Kidney tubule cell (primary cell): ENCODE measurements around the gene ABI3.
A peak's percentile ranks its signal among the peaks of the same experiment; 100 is the strongest.

ENCODE experiments used
- DNase-seq: peaks from one replicate; pipeline ENCODE4 v3.0.0-alpha.2; 2018; ENCODE audit warnings: low spot score

ABI3 gene

DNA sequence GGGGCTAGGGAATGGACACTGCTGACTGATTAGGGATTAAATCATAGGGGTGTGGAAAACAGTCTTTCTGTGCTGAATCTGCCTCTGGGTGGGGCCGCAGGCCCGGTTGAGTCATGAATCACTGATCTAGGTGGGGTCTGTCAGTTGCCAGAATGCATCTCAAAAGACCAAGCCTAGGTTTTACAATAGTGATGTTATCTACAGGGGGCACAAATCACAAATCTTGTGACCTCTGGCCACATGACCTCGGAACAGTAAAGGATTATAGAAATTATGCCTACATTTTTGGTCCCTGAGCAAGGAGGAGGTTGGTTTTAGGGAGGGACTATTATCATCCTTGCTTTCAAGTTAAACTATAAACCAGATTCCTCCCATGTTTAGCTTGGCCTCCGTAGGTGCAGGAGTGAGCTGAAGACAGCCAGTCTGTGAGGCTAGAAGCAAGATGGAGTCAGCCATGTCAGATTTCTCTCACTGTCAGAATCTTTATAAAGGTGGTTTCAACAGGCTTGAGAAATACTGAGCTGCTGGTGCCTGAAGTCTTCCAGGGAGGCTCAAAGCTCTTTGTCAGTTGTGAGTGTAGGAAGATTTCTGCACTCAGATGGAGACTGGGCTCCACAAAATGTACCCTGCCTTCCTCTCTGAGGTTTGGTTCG is 13.0 kb upstream of the ABI3 start:
- peak; percentile 80 for DNase-seq

DNA sequence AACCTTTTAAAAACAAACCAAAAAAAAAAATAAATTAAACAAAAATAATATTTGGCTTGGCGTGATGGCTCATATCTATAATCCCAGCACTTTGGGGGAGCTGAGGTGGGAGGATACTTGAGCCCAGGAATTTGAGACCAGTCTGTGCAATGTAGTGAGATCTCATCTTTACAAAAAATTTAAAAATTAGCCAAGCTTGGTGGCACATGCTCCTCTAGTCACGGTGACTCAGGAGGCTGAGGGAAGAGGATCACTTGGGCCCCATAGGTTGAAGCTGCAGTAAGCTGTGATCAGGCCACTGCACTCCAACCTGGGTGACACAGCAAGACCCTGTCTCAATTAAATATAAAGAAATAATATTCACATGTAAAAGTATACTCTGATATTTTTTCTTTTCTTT is 12.3 kb upstream of the ABI3 start:
- DNase-seq: peak; percentile 77

DNA sequence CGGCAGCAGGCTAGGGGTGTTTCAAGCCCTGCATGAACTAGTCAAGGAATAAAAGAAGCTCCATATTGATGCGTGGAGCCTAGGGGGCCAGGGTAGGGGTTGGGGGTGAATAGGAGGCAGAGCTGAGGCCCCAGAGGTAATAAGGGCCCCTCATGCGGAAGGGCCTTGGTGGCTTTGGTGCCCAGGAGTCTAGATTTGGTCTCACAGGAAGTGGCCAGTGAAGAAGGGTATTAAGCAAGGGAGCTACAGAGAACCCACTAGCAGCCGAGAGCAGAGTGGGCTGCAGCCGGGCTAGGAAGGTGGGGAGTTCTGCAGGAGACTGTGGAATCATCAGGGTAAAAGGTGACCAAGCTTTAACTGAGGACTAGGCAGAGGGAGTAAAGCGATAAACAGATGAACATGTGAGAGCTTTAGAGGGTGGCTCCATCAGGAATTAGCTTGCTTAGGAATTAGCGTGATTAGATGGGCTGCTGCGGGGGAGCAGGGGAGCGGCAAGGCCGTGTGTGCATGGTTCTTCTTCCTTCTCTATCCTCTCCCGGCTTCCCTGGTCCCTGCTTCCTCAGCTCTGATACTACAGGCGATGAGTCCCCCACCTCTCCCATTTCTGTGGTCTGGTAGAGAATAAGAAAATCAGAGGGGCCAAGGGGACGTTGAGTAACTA is 10.0 kb upstream of the ABI3 start:
- DNase-seq: no peak

DNA sequence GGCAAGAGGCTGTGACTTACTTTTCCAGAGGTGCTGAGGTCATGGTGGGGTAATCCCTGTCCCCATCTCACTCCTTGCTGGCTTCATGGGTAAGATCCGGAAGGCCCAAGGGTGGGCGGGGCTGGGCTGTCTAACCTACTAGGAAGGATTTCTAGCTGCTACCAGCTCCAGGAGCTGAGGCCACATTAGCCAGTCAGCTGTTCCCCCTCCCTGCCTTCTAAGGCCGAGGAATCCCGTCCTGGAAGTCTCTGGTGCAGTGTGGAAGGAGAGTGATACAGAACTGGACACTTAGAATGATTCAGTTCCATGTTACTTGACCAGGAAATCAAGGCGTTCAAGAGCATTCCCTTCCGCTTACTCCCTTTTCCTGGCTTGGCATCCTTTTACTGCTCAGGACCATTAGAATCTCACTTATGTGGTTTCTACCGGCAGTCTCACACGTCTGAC is 9.0 kb upstream of the ABI3 start:
- DNase-seq: peak; percentile 90

DNA sequence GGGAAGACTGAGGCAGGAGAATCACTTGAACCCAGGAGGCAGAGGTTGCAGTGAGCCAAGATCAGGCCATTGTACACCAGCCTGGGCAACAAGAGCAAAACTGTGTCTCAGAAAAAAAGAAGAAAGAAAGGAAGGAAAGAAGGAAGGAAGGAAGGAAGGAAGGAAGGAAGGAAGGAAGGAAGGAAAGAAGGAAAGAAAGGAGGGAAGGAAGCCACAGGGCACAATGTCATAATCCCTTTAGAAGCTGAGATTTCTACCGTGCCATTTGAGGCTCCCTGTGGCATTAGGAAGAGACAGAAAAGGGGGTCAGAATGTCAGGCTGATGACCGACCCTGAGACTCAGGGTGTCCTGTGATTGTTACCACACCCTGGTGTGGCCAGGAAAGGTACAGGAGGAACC is 6.7 kb upstream of the ABI3 start:
- no peak for DNase-seq

DNA sequence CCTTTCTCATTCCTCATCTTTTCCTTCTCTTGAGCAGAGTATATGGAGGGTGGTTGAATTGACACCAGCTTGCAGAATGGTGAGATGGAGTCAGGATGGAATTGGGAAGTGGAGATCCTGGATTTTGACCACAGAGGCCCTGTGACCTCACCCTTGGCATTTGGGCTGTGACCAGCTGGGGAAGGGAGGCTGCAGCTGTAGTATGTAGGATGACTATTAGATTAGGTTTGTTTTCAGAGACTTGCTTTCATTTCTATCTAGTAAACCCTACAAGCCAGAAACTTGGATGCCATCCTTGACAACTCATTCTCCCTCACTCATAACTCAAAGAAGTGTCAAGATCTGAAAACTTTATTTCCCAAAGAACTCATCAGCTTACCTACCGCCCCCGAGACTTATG is 6.0 kb upstream of the ABI3 start:
- peak; percentile 17 for DNase-seq

DNA sequence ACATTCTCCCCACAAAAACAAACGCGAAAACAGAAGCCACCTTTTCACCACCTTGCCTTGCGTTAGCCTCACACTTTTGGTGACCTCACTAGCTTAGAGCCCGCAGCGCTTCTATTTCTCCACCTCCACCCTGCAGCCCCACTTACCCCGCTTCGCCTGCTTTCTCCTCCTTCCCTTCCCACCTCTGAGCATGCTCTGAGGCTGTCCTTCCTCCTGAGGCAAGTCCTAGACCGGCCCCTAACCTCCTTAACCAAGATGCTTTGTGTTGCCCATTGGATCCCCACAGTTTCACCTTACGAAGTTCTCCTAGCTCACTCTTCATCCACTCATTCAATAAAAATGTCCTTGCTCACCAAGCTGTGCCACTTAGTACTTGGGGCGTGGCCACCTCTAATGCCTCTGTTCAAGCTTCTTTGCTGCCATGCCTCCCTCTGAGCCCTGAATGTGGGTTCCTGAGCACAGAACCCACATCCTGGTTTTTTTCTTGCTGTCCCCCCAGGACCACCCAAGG is 1.4 kb upstream of the ABI3 start:
- DNase-seq: peak; percentile 65

DNA sequence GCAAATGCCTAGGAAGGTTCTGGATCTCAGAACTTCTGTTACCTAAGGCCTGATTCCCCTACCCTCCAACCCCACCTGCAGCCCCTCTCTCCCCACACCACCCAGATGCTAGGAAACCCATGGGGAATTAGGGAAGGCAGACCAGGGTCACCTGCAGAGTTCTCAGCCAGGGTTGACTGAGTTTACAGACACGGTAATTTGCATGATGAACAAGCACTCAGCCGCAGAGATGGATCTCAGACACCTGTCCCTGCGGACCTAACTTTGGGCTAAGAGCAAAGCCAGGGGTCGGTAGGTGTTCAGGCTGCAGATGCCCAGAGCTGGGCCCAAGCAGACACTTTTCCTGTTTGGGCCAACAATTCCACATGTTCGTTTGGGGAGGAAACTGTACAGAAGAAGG is 2.9 kb downstream of the ABI3 start:
- DNase-seq: no peak

DNA sequence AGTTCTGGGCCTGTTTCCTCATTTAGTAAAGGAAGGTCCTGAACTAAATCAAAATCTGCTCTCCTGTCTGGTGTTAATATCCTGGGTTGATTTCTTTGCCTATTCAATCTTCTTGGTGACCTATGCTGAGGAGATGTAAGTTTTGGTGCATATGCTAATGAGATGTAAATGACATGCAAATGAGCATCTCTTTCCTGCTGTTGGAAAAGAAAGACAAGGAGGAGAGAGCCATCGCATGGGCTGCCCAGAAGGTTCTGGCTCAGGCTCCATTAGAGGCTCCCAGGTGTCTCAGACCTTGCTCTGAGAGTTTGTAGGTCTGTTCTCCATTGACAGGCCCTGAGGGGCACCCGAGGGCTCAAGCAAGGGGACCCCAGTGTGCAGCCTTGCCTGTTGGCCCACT is 3.3 kb downstream of the ABI3 start:
- DNase-seq: no peak

DNA sequence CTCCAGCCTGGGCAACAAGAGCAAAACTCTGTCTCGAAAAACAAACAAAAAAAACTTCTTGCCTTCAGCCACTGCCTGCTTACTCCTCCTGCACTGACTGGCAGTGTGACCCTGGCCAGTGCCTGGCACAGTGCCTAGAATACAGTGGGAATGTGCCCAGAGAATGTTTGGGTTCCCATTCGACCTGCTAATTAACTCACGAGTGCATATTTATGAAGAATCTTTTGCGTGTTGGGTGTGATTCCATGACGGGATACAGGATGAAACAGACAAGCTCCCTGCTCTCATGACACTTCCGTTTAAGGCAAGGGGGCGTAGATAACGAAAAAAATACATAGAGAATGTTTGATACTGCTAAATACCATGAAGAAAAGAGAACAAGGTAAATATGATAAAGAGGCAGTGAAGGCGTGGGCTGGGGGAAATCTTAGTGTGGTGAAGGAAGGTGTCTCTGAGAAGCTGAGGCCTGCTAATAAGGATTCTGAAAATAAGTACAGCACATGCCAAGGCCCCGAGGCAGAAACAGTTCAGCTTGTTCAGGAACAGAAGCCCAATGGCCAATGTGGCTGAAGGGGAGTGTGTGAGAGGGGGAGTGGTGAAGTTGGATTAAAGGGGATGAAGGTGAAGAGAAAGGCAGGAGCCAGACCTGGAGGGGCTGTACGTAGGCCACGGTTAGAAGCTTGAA is 4.3 kb downstream of the ABI3 start:
- DNase-seq: peak; percentile 36

DNA sequence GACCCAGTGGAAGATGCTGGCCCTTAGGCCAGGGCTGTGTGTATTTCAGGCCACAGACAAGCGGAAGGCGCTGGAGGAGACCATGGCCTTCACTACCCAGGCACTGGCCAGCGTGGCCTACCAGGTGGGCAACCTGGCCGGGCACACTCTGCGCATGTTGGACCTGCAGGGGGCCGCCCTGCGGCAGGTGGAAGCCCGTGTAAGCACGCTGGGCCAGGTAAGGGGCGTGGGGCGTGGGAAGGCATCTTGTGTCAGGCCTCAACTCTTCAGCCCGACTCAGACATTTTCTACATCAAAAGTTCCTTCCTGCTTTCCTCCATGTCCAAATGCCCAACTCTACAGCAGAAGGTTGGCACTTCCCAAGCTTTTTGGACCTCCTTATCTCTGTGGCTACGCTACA is 6.0 kb downstream of the ABI3 start:
- DNase-seq: no peak

DNA sequence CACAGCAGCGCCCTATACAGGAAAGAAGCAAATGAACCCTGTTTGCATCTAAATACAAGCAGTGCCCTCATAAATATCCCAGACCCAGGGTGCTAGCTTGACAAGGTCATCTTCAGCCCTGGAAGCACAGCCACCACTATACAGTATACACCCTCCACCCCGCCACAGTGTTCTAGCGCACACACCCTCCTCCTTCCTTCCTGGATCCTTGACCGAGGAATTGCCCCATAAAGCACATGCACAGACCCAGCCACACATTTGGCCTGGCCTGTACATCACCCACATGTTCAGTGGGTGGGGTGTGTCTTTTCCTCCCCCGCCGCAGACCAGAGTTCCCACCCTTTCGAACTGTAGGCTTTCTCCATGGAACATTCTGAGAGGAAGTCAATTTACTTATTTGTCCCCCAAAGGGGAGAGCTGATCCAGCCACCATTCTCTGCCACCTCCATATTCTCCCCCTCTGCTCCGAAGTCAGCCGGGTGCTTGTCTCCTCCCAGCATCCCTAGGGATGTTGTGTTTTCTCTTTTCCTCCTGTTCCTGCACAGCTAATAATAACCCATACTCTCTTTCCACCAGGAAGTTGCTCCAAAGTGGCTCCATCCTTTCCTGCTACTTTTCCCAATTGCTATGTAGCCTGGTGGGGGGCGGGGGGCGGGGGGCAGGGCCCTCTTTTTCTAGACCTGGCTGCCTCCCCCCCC is 6.6 kb downstream of the ABI3 start:
- DNase-seq: no peak

DNA sequence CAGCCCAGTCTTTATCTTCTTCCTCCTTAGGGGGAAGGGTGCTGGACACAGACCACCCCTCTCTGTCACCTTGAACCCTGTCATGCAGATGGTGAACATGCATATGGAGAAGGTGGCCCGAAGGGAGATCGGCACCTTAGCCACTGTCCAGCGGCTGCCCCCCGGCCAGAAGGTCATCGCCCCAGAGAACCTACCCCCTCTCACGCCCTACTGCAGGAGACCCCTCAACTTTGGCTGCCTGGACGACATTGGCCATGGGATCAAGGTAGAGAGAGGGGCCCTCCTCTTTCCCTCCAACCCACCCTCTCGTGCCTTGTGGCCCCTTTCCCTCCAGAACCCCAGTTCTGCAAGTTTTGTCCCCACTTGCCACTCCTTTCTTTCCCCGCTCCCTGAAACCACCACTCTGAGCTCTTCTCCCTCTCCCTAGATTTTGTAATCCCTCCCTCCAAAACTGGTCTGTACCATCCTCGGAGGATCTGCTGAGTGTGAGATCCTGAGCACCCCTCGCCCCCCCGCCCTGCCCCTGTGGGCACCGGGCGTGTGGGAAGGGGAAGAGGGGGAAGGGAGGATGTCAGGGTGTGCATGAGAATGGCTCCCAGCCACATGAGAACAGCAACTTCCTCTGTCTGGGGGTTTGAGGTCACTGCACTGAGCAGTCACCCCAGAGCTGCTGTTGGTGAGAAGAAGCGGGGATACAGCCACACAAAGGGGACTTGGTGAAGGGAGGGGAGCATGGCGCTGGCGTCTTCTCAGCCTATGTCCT is 7.3 kb downstream of the ABI3 start:
- DNase-seq: no peak

DNA sequence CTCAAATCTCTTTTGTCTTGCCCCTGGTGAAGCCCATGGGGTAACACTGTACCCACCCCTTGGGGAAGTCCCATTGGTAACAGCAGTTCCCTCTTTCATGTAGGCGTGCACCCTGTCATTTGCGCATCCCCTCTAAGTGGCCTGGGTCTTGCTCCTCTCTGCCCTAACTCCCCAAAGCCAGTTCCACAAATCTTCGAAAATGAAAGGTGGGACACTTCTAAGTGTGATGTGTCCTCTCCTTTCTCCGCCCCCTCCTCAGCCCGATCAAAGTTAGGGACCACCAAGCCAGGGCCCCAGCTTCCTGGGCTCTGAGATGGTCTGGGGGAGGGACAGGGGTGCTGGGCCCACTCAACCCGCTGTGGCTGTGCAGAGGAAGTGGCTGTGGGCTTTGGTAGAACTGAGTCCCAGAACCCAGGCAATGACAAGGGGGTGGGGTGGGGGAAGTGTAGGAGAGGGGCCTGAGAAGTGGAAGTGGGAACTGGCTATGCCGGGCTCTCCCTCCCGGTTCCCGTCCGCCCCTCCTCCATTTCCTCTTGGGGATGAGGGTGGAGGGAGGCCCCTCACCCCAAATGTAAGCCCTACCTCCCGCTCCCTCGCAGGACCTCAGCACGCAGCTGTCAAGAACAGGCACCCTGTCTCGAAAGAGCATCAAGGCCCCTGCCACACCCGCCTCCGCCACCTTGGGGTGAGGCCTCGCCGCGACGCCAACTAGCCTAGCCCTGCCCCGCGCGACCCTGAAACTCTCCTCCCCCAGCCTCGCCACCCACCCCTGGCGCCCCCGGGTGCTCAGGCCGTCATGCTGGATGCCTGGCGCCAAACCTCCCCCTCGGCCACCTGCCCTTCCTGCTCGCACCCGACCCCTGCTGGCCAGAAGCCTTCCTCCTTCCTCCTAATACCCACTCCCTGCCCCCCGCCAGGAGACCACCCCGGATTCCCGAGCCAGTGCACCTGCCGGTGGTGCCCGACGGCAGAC is 8.7 kb downstream of the ABI3 start:
- no peak for DNase-seq

DNA sequence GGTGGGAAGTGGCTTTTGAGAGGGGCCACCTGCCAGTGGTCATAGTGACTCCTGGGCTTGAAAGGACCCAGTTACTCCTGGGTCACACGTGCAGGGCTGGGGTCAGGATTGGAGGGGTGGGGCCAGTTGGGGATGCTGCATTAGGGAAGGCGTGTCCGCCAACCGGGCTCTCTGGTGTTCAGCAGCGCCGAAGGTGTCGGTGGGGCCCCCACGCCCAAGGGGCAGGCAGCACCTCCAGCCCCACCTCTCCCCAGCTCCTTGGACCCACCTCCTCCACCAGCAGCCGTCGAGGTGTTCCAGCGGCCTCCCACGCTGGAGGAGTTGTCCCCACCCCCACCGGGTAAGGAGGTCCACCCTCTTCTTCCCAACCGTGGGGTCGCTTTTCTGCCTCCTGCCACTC is 9.5 kb downstream of the ABI3 start:
- DNase-seq: no peak

DNA sequence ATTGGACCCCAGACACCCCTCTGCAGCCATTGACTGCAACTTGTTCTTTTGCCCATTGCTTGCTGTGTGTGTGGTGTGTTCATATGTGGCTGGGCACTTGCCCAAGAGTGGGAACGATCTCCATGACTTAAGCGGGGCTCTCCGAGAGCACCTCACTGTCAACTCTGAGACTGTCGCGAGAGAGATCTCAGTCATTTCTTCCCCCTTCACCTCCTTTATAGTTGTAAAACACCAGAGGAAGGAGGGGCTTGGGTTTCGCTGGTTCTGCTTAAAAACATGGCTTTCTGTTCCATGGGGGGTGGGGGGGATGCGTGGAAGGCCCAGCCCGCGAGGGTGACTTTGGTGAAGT is 12.6 kb downstream of the ABI3 start:
- no peak for DNase-seq

DNA sequence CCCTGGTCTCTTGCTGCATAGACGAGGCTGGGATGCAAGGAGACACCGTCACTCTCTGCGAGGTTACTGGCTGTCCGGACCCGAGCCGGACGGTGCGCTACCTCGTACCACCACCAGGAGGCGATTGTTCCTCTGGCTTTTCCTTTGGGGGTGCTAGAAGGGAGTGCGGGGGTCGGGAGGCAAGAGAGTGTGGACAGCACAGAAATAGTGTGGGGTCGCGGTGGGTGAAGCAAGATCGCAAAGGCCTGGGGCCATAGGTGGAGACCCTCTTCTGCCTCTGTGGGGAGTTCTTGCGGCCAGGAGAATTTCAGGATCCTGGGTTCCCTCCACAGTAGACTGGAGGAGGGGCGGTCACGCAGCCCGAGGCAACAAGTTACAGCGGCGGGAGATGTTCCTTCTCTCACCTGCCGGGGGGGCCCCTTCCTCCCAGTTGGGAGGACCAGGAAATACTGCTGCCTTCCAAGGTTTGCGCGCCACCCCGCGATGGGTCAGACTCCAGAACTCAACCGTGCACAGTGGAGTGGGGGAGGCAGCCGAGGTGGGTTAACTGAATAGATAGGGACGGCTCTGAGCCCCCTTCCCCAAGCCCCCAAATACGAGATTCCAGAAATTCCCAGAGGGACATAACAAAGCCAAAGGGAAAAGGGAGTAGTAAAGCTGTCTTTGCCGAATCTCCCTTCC is 13.2 kb downstream of the ABI3 start:
- DNase-seq: peak; percentile 41

DNA sequence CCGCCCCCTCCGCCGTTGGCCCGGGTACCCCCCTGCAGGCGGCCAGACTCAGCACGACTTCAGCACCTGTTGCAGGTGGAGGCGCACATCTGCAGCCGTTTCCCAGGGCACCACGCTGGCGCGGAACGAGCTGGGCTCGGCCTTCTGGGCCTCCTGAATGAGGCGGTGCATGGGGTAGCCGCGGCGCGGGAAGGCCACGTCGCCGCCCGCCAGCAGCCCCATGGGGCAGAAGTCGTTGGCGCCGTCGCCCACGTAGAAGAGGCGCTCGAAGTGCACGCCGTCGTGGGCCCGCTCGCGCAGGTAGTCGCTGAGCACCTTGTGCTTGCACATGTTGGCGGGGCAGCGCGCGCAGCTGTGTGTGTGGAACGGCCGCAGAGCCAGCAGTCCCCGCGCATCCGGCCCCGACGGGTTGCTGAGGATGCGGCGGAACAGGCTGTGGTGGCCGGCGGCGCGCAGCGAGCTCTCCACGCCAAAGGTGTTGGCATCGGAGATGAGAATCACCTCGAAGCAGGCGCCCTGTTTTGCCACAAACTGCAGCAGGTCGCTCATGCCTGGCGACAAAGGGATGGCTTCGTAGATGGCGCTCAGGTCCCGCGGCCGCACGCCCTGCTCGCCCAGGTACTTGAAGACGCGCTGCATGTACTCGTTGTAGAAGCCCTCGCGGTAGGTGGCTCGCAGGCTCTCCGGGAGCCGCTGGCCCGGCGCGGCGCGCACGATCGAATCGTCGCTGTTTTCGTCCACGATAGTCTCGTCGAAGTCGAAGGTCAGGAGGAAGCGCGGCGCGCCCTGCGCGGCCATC is 13.9 kb downstream of the ABI3 start:
- no peak for DNase-seq

DNA sequence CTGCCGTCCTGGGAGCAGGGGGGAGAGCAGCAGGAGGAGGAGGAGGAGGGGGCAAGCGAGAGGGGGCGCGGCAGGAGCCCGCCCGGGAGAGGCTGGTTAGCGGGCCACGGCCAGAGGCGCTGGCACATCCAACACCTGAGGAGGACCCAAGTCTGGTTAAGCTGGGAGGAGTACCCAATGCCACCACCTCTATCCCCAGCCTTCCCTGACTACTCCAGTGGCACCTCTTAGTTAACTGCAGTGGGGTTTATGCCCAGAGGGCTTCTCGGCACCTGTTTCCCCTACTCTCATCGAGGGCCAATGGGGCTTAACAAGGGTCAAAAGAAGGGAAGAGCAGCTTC is 14.5 kb downstream of the ABI3 start:
- DNase-seq: no peak
